Gastroesophageal sphincter (tissue), 4 donors: Measurements from ENCODE around the gene COQ6. TPM values are rescaled to one million over a fixed set of nuclear protein-coding genes. Genes with fewer than 3 reads are reported as not detected.

Experiments used
- ATAC-seq: fragments of 150-250 bp; one replicate; pipeline ENCODE4 v1.9.1; 2016; ENCODE audit warnings: mild to moderate bottlenecking, moderate library complexity
- H3K27ac ChIP-seq, 4 donors: fragments of 200-600 bp; sonication (generic) in 3 of 4; 1 replicate in 3 of 4; 2 replicates in 1 of 4; pipeline ENCODE4 v1.5.1; 2016 to 2019
- H3K27me3 ChIP-seq: fragments of 200-600 bp; sonication (generic); one replicate; pipeline ENCODE4 v1.5.1; 2019
- H3K36me3 ChIP-seq, 2 donors: fragments of 200-600 bp; sonication (generic); one replicate each; pipeline ENCODE4 v1.5.1; 2019; ENCODE audit warnings: control low read depth in 1 of 2
- H3K4me1 ChIP-seq, 3 donors: fragments of 200-600 bp; sonication (generic); 1 replicate in 2 of 3; 2 replicates in 1 of 3; pipeline ENCODE4 v1.5.1; 2016 to 2019; ENCODE audit warnings: control low read depth in 2 of 3
- H3K4me3 ChIP-seq, 2 donors: fragments of 200-600 bp; sonication (generic); one replicate each; pipeline ENCODE4 v1.5.1; 2019; ENCODE audit warnings: mild to moderate bottlenecking in 1 of 2, moderate library complexity in 1 of 2
- H3K9me3 ChIP-seq, 3 donors: fragments of 200-600 bp; sonication (generic); one replicate each; pipeline ENCODE4 v1.5.1; 2017 to 2019; ENCODE audit warnings: control low read depth in 2 of 3
- CTCF ChIP-seq, 4 experiments: fragments of 200-600 bp in 2 of 4; fragments of 450-650 bp in 2 of 4; sonication (generic) in 1 of 4; IDR thresholded peaks; one replicate each; pipeline ENCODE4 v1.5.1; 2017 to 2019; ENCODE audit warnings: antibody characterized with exemption in 4 of 4, mild to moderate bottlenecking in 2 of 4, moderate library complexity in 2 of 4
- EP300 ChIP-seq: sonication (generic); formaldehyde crosslinking; IDR thresholded peaks from one replicate; pipeline ENCODE4 v1.6.1; 2017; ENCODE audit warnings: antibody characterized with exemption, mild to moderate bottlenecking
- POLR2A ChIP-seq, 2 donors: fragments of 450-650 bp; IDR thresholded peaks; one replicate each; pipeline ENCODE4 v1.6.1; 2017; ENCODE audit warnings: antibody characterized with exemption in 2 of 2, mild to moderate bottlenecking in 2 of 2, moderate library complexity in 1 of 2
- POLR2AphosphoS5 ChIP-seq: sonication (generic); formaldehyde crosslinking; IDR thresholded peaks from one replicate; pipeline ENCODE4 v1.6.1; 2017; ENCODE audit warnings: antibody characterized with exemption
- WGBS, 2 donors: methylation state at CpG; one replicate each; pipeline ENCODE4 v1.1.5; 2018; ENCODE audit warnings: low coverage in 1 of 2; 5-methylcytosine and 5-hydroxymethylcytosine counted together
- total RNA-seq, 4 donors: library from RNA; depleted of rRNA; stranded (reverse); fragments of >200 nt; gene quantifications; one replicate each; pipeline ENCODE4 v1.1.0, GENCODE V29; 2016

The COQ6 gene
- total RNA-seq, 4 donors from 2014 or later = 28.8 to 41.1 (median 39.0) TPM

- Histone ChIP-seq H3K27ac (no peak overlapping the region), H3K9me3 (no peaks in the 10 kb centered on the region), H3K27me3 (no peaks in the 10 kb centered on the region), H3K36me3 (peaks cover 14 to 79% of the 10 kb centered on the region in 2 donors), H3K4me1 (peaks cover 0 to 12% (median 0%) of the 10 kb centered on the region in 3 donors), H3K4me3 (no peak overlapping the region)
- TF ChIP-seq CTCF (IDR thresholded peaks at IDR 0.05) (no peak), POLR2AphosphoS5 (no peak), POLR2A (IDR thresholded peaks at IDR 0.05) (no peak), EP300 (no peak)
- 40 to 100% methylated on average over 1 to 3 of the region's 5 CpGs for WGBS, 2 donors
- no peak for ATAC-seq
Observed at GRCh38 chr14:73955674-73956073, 5.6 kb downstream of the COQ6 start.

DNA sequence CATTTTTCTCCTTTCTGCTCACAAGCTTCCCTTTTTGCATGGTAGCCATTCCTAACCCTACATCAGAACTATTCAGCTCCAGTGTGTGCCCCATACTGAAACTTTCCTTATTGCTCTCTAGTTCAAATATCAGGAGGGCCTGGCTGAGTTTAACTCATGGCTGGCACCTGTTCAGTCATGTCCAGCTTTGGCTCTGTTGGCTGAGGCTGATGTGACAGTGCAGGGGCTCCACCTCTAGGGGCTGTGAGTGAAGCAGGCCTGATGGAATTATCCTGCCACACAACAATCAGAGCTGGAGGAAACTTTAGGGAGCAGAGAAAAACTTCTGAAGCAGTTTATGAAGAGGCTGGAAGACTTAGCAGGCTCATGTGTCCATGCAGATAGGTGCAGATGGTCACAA lies 8.5 kb downstream of the COQ6 start:
- no peaks in the 10 kb centered on the region for H3K4me1 ChIP-seq
- no peak overlapping the region for H3K4me3 ChIP-seq
- TF ChIP-seq CTCF (IDR thresholded peaks at IDR 0.05) (no peak), POLR2AphosphoS5 (no peak), POLR2A (IDR thresholded peaks at IDR 0.05) (no peak), EP300 (no peak)
- ATAC-seq = no peak
- no peak overlapping the region for H3K27ac ChIP-seq
- H3K9me3 ChIP-seq = no peaks in the 10 kb centered on the region
- H3K27me3 ChIP-seq = no peaks in the 10 kb centered on the region
- peaks cover 21 to 100% of the 10 kb centered on the region in 2 donors for H3K36me3 ChIP-seq

DNA sequence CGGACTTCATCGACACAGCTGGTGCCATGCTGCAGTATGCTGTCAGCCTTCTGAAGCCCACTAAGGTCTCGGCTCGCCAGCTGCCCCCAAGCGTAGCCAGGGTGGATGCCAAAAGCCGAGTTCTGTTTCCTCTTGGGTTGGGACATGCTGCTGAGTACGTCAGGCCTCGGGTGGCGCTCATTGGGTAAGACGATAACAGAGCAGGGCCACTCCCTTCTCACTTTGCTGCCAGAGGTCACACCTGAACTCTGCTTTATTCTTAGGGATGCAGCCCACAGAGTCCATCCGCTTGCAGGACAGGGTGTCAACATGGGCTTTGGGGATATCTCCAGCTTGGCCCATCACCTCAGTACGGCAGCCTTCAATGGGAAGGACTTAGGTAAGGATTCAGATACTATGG lies 11.1 kb downstream of the COQ6 start:
- Histone ChIP-seq H3K27ac (no peak overlapping the region), H3K36me3 (peaks cover 19 to 92% of the 10 kb centered on the region in 2 donors), H3K4me1 (no peaks in the 10 kb centered on the region), H3K4me3 (no peak overlapping the region), H3K9me3 (no peaks in the 10 kb centered on the region), H3K27me3 (no peaks in the 10 kb centered on the region)
- TF ChIP-seq POLR2A (IDR thresholded peaks at IDR 0.05) (no peak), POLR2AphosphoS5 (no peak), CTCF (IDR thresholded peaks at IDR 0.05) (no peak), EP300 (no peak)
- ATAC-seq = no peak
- WGBS, 2 donors = 95% methylated on average over 4 of the region's 12 CpGs; no CpG with 5 or more reads in 1 of the 2 donors

- ATAC-seq = no peak
- no peak overlapping the region for H3K4me3 ChIP-seq
- no peak overlapping the region for H3K27ac ChIP-seq
- 57 to 92% methylated on average over 1 to 4 of the region's 4 CpGs for WGBS, 2 donors
- no peaks in the 10 kb centered on the region for H3K4me1 ChIP-seq
- H3K9me3 ChIP-seq = no peaks in the 10 kb centered on the region
- no peaks in the 10 kb centered on the region for H3K27me3 ChIP-seq
- peaks cover 7 to 86% of the 10 kb centered on the region in 2 donors for H3K36me3 ChIP-seq
- no peak for TF ChIP-seq EP300
- TF ChIP-seq POLR2AphosphoS5 = no peak
- TF ChIP-seq POLR2A (IDR thresholded peaks at IDR 0.05) = no peak
- TF ChIP-seq CTCF (IDR thresholded peaks at IDR 0.05) = no peak
Observed at GRCh38 chr14:73965216-73965615, 15.1 kb downstream of the COQ6 start.

DNA sequence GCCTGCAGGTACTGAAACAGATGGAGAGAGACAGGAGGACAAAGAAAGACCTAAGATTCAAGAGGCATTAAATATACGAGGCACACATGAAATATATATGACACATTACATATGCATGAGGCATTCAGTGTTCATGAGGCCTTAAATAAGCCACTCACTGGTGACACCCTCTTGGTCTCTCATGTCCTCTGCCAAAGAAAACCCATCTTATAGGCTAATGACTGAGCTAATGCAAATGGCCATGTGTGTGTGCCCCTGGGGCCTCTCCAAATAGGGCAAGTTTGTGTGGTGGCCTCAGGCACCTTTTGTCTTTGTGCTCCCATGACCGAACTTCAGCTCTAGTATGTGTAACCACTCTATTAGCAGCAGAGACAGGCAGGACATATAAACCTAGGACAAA lies 18.8 kb downstream of the COQ6 start:
- TF ChIP-seq CTCF (IDR thresholded peaks at IDR 0.05) (no peak), POLR2A (IDR thresholded peaks at IDR 0.05) (no peak), POLR2AphosphoS5 (no peak), EP300 (no peak)
- 75 to 92% methylated on average over 1 to 2 of the region's 2 CpGs for WGBS, 2 donors
- Histone ChIP-seq H3K27me3 (no peaks in the 10 kb centered on the region), H3K36me3 (peaks cover 0 to 83% of the 10 kb centered on the region in 2 donors), H3K4me3 (no peak overlapping the region), H3K27ac (no peak overlapping the region), H3K9me3 (no peaks in the 10 kb centered on the region), H3K4me1 (no peaks in the 10 kb centered on the region)
- no peak for ATAC-seq
